Skeletal muscle tissue (tissue), 4 donors: ENCODE data around the gene GSTO2. TPM values are rescaled to one million over a fixed set of nuclear protein-coding genes. Genes with fewer than 3 reads are reported as not detected.

Source experiments
- H3K27ac ChIP-seq: one replicate; pipeline ENCODE4 v1.7.0; 2013; ENCODE audit warnings: mild to moderate bottlenecking, low read depth, low read length, inconsistent platforms
- H3K27me3 ChIP-seq, 3 donors: one replicate each; pipeline ENCODE4 v1.7.0; 2013; ENCODE audit warnings: low read length in 3 of 3; ENCODE audit not compliant: control insufficient read depth in 3 of 3, insufficient read depth in 3 of 3
- H3K36me3 ChIP-seq, 3 donors: one replicate each; pipeline ENCODE4 v1.7.0; 2013; ENCODE audit warnings: low read length in 3 of 3; ENCODE audit not compliant: control insufficient read depth in 3 of 3, insufficient read depth in 3 of 3
- H3K4me1 ChIP-seq, 3 donors: one replicate each; pipeline ENCODE4 v1.7.0; 2013; ENCODE audit warnings: low read length in 3 of 3, mild to moderate bottlenecking in 3 of 3; ENCODE audit not compliant: control insufficient read depth in 3 of 3, insufficient read depth in 3 of 3
- H3K4me3 ChIP-seq, 3 donors: one replicate each; pipeline ENCODE4 v1.7.0; 2013; ENCODE audit warnings: low read length in 3 of 3
- H3K9ac ChIP-seq, 3 donors: one replicate each; pipeline ENCODE4 v1.7.0; 2013; ENCODE audit warnings: low read length in 3 of 3, mild to moderate bottlenecking in 3 of 3, moderate library complexity in 2 of 3, low read depth in 1 of 3
- H3K9me3 ChIP-seq, 3 donors: one replicate each; pipeline ENCODE4 v1.7.0; 2013; ENCODE audit warnings: low read length in 3 of 3; ENCODE audit not compliant: control insufficient read depth in 3 of 3
- total RNA-seq: library from RNA; depleted of rRNA; stranded (reverse); fragments of >200 nt; gene quantifications from one replicate; pipeline ENCODE4 v1.2.3, GENCODE V29; 2014
- donor health status: Osteomylitis.

Gene GSTO2
- total RNA-seq, 1 donor from 2014 or later = not detected

DNA sequence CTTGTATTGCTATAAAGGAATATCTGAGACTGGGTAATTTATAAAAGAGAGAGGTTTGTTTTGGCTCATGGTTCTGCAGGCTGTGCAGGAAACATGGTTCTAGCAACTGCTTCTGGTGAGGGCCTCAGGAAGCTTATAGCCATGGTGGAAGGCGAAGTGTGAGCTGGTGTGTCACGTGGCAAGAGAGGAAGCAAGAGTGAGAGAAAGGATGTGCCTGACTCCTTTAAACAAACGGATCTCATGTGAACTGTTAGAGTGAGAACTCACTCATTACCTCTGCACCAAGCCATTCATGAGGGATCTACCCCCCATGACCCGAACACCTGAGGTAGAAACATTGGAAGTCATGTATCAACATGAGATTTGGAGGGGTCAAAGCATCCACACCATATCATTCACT lies 77.0 kb downstream of the GSTO2 start:
- Histone ChIP-seq H3K4me1 (peaks cover 5 to 9% (median 9%) of the 10 kb centered on the region in 3 donors), H3K27ac (no peak overlapping the region), H3K9me3 (no peaks in the 10 kb centered on the region), H3K27me3 (no peaks in the 10 kb centered on the region), H3K36me3 (no peaks in the 10 kb centered on the region), H3K4me3 (no peak overlapping the region), H3K9ac (no peak overlapping the region)

DNA sequence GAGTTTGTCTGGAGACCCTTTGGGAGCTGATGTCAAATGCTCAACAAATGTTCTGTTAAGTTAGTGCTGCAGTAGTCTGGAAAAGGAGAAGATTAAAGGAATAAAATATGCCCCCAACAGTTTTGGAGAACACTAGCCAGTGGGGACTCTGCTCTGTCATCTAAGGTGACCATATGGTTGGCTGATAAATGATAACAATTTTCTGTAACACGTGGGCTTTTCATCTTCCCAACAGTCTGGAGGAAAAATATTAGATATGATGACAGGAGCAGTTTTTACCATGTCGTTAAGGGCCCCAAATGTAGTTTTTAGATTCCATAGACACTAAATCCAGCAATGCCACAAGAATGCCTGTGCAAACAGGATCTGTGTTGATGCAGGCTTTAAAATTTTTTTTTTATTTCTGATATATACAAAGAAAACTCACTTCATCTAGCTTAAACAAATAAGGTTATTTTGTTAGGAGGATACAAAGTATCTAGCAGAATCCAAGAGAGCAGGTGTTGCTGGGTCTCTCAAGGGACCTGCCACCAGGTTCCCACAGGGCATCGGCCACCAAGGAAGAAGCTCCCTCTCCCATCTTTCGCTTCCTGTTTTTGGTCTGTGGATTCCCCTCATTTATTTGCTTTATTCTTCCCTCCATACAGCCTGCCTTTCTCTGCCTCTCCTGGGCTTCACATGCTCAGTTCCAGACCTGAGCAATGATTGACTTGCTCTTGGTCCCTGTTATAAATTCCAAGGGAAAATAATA lies 78.5 kb downstream of the GSTO2 start:
- H3K4me1 ChIP-seq = peaks cover 5 to 14% (median 9%) of the 10 kb centered on the region in 3 donors
- H3K9ac ChIP-seq = no peak overlapping the region
- no peaks in the 10 kb centered on the region for H3K36me3 ChIP-seq
- H3K27me3 ChIP-seq = no peaks in the 10 kb centered on the region
- no peak overlapping the region for H3K4me3 ChIP-seq
- H3K9me3 ChIP-seq = no peaks in the 10 kb centered on the region
- H3K27ac ChIP-seq = no peak overlapping the region

- no peak overlapping the region for H3K4me3 ChIP-seq
- no peak overlapping the region for H3K27ac ChIP-seq
- no peaks in the 10 kb centered on the region for H3K27me3 ChIP-seq
- H3K9ac ChIP-seq = no peak overlapping the region
- H3K4me1 ChIP-seq = peaks cover 9 to 21% (median 13%) of the 10 kb centered on the region in 3 donors
- H3K9me3 ChIP-seq = no peaks in the 10 kb centered on the region
- no peaks in the 10 kb centered on the region for H3K36me3 ChIP-seq
Observed at GRCh38 chr10:104348601-104349000, 79.6 kb downstream of the GSTO2 start.

GRCh38 chr10:104349623-104350126 lies 80.7 kb downstream of the GSTO2 start:
- Histone ChIP-seq H3K4me3 (peak overlapping the region; percentile 8 to 48 (median 38)), H3K9me3 (no peaks in the 10 kb centered on the region), H3K4me1 (peaks cover 14 to 26% (median 19%) of the 10 kb centered on the region in 3 donors), H3K27me3 (no peaks in the 10 kb centered on the region), H3K36me3 (no peaks in the 10 kb centered on the region), H3K27ac (peak overlapping the region; percentile 43), H3K9ac (peak overlapping the region in 1 of 3 donors; percentile 28)

- Histone ChIP-seq H3K9ac (peak overlapping the region in 1 of 3 donors; percentile 28), H3K36me3 (no peaks in the 10 kb centered on the region), H3K9me3 (no peaks in the 10 kb centered on the region), H3K4me1 (peaks cover 14 to 26% (median 19%) of the 10 kb centered on the region in 3 donors), H3K4me3 (peak overlapping the region; percentile 8 to 48 (median 38)), H3K27me3 (no peaks in the 10 kb centered on the region), H3K27ac (peak overlapping the region; percentile 43)
Observed at GRCh38 chr10:104350127-104350635, 81.2 kb downstream of the GSTO2 start.

DNA sequence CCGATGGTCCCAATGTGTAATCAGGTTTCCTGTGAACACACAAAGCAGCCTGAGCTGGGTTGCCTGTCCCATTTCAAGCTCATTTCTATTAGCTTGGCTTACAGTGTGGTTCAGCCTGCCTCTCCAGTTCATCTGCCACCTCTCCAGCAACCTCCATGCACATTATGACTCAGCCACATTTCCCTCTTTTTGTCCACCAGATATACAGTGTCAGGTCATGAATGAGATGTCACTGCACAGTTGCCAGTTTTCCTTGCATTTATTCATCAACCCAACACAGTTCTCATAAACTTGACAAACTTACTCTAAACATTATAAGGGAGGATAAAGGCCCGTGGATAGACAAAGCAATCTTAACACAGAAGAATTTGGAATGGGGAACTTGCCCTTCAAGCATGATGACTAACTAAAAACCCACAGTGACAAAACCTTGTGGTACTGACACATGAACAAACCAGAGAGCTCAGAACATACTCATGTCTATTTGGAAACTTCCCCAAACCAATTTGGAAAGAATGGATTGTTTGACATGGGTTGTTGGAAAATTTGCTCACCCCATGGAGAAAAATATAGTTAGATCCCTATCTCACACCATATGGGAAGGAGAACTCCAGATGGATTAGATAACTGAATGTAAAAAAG lies 82.2 kb downstream of the GSTO2 start:
- H3K27me3 ChIP-seq = no peaks in the 10 kb centered on the region
- H3K4me3 ChIP-seq = no peak overlapping the region
- H3K27ac ChIP-seq = no peak overlapping the region
- H3K36me3 ChIP-seq = no peaks in the 10 kb centered on the region
- H3K9me3 ChIP-seq = no peaks in the 10 kb centered on the region
- no peak overlapping the region for H3K9ac ChIP-seq
- H3K4me1 ChIP-seq = peaks cover 14 to 26% (median 19%) of the 10 kb centered on the region in 3 donors

GRCh38 chr10:104351919-104352318 lies 82.9 kb downstream of the GSTO2 start:
- Histone ChIP-seq H3K4me3 (no peak overlapping the region), H3K4me1 (peaks cover 14 to 26% (median 19%) of the 10 kb centered on the region in 3 donors), H3K9ac (no peak overlapping the region), H3K27me3 (no peaks in the 10 kb centered on the region), H3K9me3 (no peaks in the 10 kb centered on the region), H3K36me3 (no peaks in the 10 kb centered on the region), H3K27ac (no peak overlapping the region)

DNA sequence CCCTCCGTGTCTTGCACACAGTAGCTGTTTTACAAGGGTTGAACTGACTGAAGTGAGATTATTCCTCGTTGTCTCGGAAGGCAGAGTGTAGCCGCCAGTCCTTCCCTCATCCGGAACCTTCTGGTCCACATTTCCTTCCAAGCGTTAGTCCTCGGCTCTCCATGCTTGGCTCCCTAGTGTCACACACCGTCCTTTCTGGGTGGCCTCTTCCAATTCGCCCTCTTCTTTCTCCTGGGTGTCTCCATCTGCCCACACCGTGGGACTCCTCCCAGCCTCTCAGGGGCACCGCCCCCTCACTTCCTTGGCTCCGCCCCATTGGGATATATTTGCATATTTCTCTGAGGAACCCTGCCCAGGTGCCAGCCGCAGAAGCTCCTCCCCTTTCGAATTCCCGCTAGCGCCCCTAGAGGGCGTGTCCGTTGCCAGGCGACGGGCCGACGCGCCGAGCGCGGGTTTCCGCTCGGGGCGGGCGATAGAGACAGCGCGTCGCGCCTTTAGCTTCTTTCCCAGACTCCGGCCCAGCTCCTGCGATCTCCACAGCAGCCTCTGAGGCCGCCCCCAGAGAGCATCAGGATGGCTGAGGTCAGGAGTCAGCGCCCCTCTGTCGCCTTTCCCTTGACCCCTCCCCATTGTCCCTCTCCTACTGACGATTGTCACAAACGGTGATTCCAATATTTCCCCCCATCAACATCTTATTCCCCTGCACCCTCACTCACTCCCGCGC lies 84.5 kb downstream of the GSTO2 start, which contains the start of gene CFAP58:
Gene CFAP58, plus strand, starts transcription at position 509 of the 724 bp plus-strand sequence. Its CDS starts 65 bp downstream, at position 574.
- Histone ChIP-seq H3K9me3 (no peaks in the 10 kb centered on the region), H3K9ac (peak within 1 kb of the TSS in 1 of 3 donors; percentile 54), H3K4me1 (peaks cover 14 to 26% (median 19%) of the 10 kb centered on the region in 3 donors), H3K4me3 (peak within 1 kb of the TSS; percentile 66 to 77 (median 74)), H3K27ac (no peak within 1 kb of the TSS), H3K27me3 (no peaks in the 10 kb centered on the region), H3K36me3 (no peaks in the 10 kb centered on the region)
